DOHH2 (cell line): ENCODE data around the gene BFSP1.

Experiments used
- H3F3A ChIP-seq: fragments of 200-600 bp; sonication (generic), shearing (Covaris generic); 2 replicates; pipeline ENCODE4 v1.6.0; 2016; ENCODE audit warnings: antibody characterized with exemption, mild to moderate bottlenecking; ENCODE audit not compliant: control insufficient read depth, insufficient read depth
- H3K27ac ChIP-seq: fragments of 200-600 bp; sonication (generic); 2 replicates; pipeline ENCODE4 v1.5.1; 2014; ENCODE audit warnings: low read depth, mild to moderate bottlenecking, low read length, moderate library complexity
- H3K27me3 ChIP-seq: fragments of 200-600 bp; sonication (generic); 2 replicates; pipeline ENCODE4 v1.6.1; 2014; ENCODE audit warnings: mild to moderate bottlenecking, low read length, mixed read lengths; ENCODE audit not compliant: control insufficient read depth
- H3K36me3 ChIP-seq: fragments of 200-600 bp; sonication (generic); 2 replicates; pipeline ENCODE4 v1.6.1; 2014; ENCODE audit warnings: mild to moderate bottlenecking, low read length, moderate library complexity, mixed read lengths; ENCODE audit not compliant: control insufficient read depth
- H3K4me1 ChIP-seq: fragments of 200-600 bp; sonication (generic); 2 replicates; pipeline ENCODE4 v1.6.1; 2014; ENCODE audit warnings: mild to moderate bottlenecking, low read length, mixed read lengths; ENCODE audit not compliant: control insufficient read depth
- H3K4me2 ChIP-seq: fragments of 200-600 bp; sonication (generic); 2 replicates; pipeline ENCODE4 v1.6.0; 2014; ENCODE audit warnings: mild to moderate bottlenecking, low read length, moderate library complexity
- H3K4me3 ChIP-seq: fragments of 200-600 bp; sonication (generic); 2 replicates; pipeline ENCODE4 v1.5.1; 2014; ENCODE audit warnings: mild to moderate bottlenecking, low read length, mixed read lengths
- H3K79me2 ChIP-seq: fragments of 200-600 bp; sonication (generic); 2 replicates; pipeline ENCODE4 v1.6.1; 2014; ENCODE audit warnings: mild to moderate bottlenecking, low read length, mixed read lengths; ENCODE audit not compliant: control insufficient read depth
- H3K9me2 ChIP-seq: fragments of 200-600 bp; sonication (generic); replicated peaks from 2 replicates; pipeline ENCODE4 v1.6.1; 2014; ENCODE audit warnings: mild to moderate bottlenecking, low read length, mixed read lengths; ENCODE audit not compliant: control insufficient read depth
- H3K9me3 ChIP-seq: fragments of 200-600 bp; sonication (generic); 2 replicates; pipeline ENCODE4 v1.6.1; 2014; ENCODE audit warnings: antibody characterized with exemption, low read length, mixed read lengths; ENCODE audit not compliant: control insufficient read depth, insufficient read depth
- H4K20me1 ChIP-seq: fragments of 200-600 bp; sonication (generic); 2 replicates; pipeline ENCODE4 v1.6.0; 2014; ENCODE audit warnings: low read depth, mild to moderate bottlenecking, antibody characterized with exemption, low read length, moderate library complexity; ENCODE audit not compliant: control insufficient read depth, insufficient read depth
- CTCF ChIP-seq: fragments of 200-600 bp; sonication (generic); IDR thresholded peaks from one replicate; pipeline ENCODE4 v1.5.1; 2014; ENCODE audit warnings: antibody characterized with exemption, mild to moderate bottlenecking, low read depth, low read length; ENCODE audit not compliant: poor library complexity, severe bottlenecking
- EZH2phosphoT487 ChIP-seq: fragments of 200-600 bp; sonication (generic); IDR thresholded peaks from 2 replicates; pipeline ENCODE4 v1.6.1; 2017; ENCODE audit warnings: borderline replicate concordance, mild to moderate bottlenecking, antibody characterized with exemption, low read length, moderate library complexity, mixed read lengths

The BFSP1 gene

GRCh38 chr20:17488916-17489600, 42.1 kb downstream of the BFSP1 start:
- Histone ChIP-seq H3K4me3 (no peak overlapping the region), H4K20me1 (no peaks in the 10 kb centered on the region), H3K9me2 (no peaks in the 10 kb centered on the region), H3K36me3 (no peaks in the 10 kb centered on the region), H3K27ac (no peak overlapping the region), H3K79me2 (no peaks in the 10 kb centered on the region), H3F3A (no peaks in the 10 kb centered on the region), H3K4me2 (no peak overlapping the region), H3K27me3 (no peaks in the 10 kb centered on the region), H3K4me1 (no peaks in the 10 kb centered on the region), H3K9me3 (no peaks in the 10 kb centered on the region)
- TF ChIP-seq EZH2phosphoT487 = no peak
- TF ChIP-seq CTCF = no peak

- no peaks in the 10 kb centered on the region for H3F3A ChIP-seq
- H3K9me2 ChIP-seq = no peaks in the 10 kb centered on the region
- H3K27ac ChIP-seq = no peak overlapping the region
- no peaks in the 10 kb centered on the region for H3K27me3 ChIP-seq
- no peak overlapping the region for H3K4me2 ChIP-seq
- H3K9me3 ChIP-seq = no peaks in the 10 kb centered on the region
- TF ChIP-seq EZH2phosphoT487 (no peak), CTCF (no peak)
- H3K4me3 ChIP-seq = no peak overlapping the region
- no peaks in the 10 kb centered on the region for H3K36me3 ChIP-seq
- no peaks in the 10 kb centered on the region for H3K79me2 ChIP-seq
- no peaks in the 10 kb centered on the region for H3K4me1 ChIP-seq
- H4K20me1 ChIP-seq = no peaks in the 10 kb centered on the region
Observed at GRCh38 chr20:17485017-17485416, 46.2 kb downstream of the BFSP1 start.

GRCh38 chr20:17482536-17482935, 48.6 kb downstream of the BFSP1 start:
- Histone ChIP-seq H3F3A (no peaks in the 10 kb centered on the region), H3K27ac (no peak overlapping the region), H3K4me1 (no peaks in the 10 kb centered on the region), H3K9me3 (no peaks in the 10 kb centered on the region), H4K20me1 (no peaks in the 10 kb centered on the region), H3K36me3 (no peaks in the 10 kb centered on the region), H3K4me3 (no peak overlapping the region), H3K79me2 (no peaks in the 10 kb centered on the region), H3K4me2 (no peak overlapping the region), H3K27me3 (no peaks in the 10 kb centered on the region), H3K9me2 (no peaks in the 10 kb centered on the region)
- TF ChIP-seq CTCF (no peak), EZH2phosphoT487 (no peak)
